ENCODE measurements around the gene TMEM54.

TMEM54 gene

DNA sequence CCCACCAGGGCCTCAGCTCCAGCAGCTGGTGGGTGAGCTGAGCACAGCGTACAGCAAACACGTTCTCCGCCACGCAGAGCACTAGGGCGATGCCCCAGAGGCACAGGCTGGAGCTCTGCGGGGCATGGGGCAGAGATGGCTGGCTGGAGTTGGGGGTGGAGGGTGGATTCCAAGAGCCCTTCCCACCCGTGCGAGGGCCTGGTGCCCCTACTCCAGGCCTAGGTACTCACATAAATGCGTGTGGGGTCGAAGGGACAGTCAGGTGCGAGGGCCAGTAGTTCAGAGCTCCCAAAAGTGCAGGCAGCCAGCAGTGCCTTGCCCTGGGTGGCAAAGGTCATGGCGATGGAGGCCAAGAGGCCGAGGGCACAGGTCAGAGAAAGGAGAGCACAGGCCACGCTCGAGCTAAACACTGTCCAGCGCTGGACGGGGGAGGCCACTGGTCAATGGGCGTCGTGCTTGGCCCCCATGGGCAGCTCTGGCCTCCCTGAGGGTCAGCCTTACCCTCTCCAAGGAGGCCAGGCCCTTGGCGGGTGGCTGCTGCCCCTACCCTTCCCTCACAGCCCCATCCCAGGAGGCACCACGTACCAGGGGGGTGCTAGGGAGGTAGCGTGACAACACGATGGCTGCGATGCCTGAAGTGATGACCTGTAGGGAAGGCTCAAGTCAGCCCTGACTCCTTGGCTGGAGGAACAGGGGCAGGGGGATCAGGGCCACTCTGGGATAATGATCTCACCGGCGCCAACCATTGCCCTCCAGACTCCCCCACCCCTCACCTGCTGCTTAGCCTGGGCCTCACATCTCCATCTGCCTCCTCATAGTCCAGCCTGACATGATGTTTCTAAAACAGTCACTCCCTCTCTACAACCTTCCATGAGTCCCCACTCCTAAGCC is 5.6 kb downstream of the TMEM54 start:
- in situ Hi-C loops (cut with HindIII; ENCODE audit: low sequenced_read_pairs), result no loop called here

DNA sequence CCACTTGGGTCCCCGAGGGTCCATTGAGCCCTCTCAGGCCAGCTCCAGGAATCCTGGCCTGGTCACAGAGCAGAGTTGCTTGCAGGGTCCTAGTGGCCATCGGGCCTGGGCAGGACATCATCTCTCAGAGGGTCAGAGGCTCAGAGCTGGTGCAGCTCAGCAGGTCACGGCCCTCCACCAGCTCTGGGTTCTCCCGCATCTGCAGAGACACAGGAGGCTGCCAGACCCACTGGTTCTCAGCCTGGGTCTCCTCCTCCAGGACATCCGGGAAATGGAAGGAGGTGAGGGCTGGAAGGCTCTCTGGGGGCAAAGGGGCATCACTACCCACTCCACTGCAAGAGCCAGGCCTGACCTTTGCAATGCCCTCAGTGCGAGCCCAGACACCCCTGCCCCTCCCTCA is 6.5 kb downstream of the TMEM54 start:
- in situ Hi-C loops (cut with HindIII; ENCODE audit: low sequenced_read_pairs), result no loop called here

DNA sequence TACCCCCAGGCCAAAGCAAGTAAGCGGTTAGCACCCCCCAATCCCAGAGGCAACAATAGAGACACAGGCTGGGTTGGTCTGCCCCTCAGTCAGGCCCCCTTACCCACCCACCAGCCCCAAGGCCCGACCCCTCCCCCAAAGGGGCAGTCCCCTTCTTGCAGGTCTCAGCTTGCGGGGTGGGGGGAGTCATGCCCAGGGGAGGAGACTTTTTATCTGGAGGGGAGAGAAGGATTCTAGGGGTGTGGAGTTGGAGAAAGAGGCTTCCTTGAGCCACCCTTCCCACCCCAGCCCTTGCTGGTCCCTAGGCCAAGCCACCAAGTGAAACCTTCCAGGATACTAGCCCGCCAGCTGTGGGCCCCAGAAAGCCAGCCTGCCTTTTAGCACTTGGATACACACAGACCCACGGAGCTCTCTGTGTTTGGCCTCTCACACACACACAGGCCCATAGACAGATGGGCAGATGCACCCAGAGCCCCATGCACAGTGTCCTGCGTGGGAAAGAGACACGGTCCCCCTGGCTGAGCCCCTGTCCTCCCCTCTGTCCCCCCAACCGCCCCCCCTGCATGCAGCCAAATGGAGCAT is 7.1 kb downstream of the TMEM54 start:
- in situ Hi-C loops (cut with HindIII; ENCODE audit: low sequenced_read_pairs), result no loop called here

DNA sequence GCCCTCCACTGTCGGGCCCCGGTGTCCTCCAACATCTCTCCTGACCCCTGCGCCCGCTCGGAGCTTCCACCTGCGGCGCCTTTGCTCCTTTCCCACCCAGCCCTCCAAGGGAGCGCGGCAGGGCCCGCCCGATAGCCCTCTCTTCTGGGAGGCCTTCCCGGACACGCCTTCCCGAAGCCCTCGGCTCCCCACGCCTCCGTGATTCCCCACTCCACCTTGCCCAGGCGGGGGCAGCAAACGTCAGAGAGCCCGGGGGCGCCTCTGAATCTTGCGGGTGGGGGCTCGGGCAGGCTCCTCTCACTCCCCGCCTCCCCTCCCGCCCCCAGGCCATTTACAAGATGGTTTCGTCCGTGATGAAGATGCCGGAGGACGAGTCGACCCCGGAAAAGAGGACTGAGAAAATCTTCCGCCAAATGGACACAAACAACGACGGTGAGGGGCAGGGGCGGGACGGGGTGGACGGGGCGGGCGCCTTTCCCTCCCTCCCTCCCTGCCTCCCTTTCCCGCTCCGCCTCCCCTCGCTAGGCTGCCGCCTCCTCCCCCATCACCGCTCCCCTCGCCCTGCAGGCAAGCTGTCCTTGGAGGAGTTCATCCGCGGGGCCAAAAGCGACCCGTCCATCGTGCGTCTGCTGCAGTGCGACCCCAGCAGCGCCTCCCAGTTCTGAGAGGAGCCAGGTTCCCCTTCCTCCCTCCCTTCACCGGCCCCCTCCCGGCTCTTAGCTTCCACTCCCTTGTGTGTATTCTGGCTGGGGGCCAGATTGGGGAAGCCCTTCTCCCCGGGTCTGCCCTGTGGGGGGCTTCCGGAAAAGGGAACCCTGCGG is 7.8 kb downstream of the TMEM54 start:
- in situ Hi-C loops (cut with HindIII; ENCODE audit: low sequenced_read_pairs), result no loop called here

DNA sequence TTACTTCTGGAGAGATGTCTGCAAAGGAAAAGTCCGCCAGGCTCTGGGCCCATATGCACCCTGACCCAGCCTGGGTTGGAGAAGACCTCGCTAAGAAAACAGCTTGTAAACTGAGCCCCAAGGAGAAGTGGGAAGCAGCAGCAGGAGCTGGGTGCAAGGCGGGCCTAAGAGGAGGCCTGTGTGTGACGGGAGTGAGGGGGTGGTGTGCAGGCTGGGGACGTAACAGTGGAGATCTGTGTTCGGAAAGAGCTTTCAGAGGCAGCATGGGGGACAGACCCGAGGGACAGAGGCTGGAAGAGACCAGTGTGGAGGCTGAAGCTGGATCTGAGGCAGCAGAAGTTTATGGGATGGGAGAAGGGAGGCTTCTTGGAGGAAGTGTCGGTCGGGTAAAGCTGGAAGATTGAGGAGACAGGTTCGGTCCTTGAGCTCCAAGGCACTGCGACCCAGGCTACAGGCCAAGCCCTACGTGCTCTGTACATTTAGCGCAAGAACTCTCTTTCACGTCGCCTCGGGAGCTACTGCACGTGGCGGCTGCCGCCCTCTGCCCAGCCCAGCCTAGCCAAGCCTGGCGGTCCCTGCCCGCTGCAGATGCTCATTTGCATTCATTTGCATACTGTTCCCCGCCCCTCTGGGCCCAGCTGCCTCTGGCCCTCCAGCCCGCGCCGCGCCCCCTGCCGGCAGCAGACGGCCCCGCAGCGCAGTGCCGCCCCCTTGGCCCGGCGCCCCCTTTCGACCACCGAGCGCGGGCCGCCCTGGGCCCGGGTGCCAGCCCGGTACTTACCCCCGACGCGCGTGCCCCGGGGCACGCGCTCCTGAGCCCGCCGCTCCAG is 8.6 kb downstream of the TMEM54 start:
- in situ Hi-C loops (cut with HindIII; ENCODE audit: low sequenced_read_pairs), result no loop called here

DNA sequence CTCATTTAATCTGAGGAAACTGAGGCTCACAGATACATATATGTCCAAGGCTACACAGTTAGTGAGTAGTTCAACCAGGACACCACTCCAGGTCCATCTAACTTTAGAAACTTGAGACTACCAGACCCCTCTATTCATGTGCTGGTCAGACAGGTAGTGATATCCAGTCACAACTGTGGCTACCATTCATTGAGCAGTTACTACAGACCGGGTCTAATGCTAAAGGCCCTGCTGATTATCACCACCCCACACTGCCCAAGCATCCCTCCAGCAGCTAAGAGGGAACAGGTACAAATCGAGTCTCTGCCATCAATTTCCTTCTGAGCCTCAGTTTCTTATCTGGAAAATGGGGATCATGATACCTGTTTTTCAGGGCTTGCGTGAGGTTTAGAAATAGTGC is 9.6 kb downstream of the TMEM54 start:
- in situ Hi-C loops (cut with HindIII; ENCODE audit: low sequenced_read_pairs), result no loop called here

DNA sequence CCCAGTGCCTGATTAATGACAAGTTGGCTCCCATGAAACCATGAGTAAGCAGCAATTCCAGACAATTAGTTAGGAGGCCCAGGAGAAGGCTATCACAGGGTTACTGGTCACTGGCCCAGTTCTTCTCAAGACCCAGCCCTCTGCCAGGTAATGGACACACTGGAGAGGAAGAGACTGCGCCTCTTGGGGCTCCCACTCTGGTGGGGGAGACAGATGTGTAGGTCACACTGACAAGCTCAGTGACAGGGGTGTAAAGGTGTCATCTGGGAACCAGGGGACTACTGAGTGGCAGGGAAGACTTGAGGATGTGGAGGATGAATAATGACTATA is 10.0 kb downstream of the TMEM54 start:
- in situ Hi-C loops (cut with HindIII; ENCODE audit: low sequenced_read_pairs), result no loop called here

DNA sequence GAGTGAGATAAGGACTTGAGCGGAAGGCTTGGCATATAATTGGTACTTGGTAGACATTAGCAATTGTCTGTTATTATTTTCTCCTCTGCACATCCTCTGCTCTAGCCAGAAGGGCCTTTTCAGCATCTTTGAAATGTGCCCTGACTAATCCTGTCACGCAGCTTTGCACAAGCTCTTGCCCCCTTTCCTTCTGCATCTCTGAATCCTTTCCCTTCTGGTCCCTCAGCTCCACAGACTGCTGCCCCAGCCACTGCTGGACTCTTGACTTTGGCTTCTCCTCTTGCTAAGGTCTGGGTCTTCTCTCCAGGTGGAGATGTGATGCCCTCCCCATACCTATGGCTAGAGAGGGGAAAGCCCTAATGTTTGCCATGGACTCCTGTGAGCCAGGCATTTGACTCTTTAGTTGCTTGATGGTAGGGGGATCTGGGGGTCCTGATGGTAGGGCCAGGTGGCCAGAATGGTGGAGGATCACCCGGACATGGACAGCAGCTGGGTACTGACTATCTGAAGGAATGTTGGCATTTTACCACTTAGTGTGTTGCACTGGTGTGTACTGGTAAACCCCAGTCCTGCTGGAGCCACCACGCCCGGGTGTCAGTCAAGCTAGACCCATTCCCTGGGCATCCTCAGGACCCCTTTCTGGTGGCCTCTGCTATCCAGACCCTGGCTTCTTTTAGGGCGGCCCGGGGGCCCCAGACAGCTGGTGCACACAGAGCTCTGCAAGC is 10.5 kb downstream of the TMEM54 start:
- in situ Hi-C loops (cut with HindIII; ENCODE audit: low sequenced_read_pairs), result no loop called here

DNA sequence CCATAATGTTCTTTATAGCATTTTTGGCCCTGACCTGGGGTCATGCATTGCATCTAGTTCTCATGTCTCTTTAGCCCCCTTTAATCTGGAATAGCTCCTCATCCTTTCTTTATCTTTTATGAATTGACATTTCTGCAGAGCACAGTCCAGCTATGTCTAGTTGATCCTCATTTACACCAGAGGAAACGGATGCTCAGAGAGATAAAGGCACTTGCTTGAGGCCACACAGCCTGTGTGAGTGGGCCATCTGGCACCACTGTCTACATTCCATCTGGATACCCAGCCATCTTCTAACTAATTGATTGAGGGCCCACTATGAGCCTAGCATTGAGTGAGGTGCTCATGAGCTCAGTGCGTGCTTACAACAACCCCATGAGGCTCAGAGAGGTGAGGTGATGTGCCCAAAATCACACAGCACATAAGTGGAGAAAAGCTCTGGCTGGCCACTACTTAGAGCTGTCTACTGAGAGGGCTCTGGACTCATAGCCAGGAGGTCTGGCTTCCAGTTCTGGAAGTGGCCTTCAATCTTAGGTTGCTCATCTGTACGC is 11.4 kb downstream of the TMEM54 start:
- in situ Hi-C loops (cut with HindIII; ENCODE audit: low sequenced_read_pairs), result no loop called here

DNA sequence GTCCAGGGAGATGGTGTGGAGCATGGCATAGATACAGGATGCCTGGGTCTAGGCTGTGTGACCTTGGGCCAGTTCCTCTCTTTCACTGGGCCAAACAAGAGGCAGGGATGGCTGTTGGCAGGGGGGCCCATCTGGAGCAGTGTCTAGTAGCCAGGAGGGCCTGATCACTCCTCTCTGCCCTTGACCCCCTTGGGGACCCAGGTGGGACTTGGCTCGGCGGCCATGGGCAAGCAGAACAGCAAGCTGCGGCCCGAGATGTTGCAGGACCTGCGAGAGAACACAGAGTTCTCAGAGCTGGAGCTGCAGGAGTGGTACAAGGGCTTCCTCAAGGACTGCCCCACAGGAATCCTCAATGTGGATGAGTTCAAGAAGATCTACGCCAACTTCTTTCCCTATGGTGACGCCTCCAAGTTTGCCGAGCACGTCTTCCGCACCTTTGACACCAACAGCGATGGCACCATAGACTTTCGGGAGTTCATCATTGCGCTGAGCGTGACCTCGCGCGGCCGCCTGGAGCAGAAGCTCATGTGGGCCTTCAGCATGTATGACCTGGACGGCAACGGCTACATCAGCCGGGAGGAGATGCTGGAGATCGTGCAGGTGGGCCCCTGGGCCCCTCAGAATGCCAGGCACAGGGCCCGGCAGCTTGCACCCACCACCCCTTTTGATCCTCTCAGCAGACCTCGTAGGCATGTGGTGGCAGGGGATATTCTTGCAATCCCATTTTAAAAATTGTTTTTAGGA is 12.3 kb downstream of the TMEM54 start:
- in situ Hi-C loops (cut with HindIII; ENCODE audit: low sequenced_read_pairs), result no loop called here

DNA sequence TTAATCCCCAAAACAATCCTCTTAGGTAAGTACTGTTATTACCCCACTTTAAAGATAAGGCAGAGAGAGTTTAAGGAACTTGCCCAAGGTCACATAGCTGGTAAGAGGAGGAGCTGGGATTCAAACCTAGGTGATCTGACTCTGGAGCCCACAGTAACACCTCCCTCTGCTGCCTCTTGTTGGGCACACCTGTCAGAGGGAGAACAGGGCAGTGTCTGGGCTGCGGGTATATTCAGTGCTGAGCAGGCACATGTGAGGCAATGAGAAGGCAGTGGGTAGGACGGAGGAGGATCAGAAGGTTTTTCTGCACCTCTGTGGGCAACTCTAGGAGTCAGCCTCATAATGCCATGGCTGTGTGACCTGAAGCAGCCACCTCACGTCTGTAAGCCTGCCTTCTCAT is 13.1 kb downstream of the TMEM54 start:
- in situ Hi-C loops (cut with HindIII; ENCODE audit: low sequenced_read_pairs), result no loop called here

DNA sequence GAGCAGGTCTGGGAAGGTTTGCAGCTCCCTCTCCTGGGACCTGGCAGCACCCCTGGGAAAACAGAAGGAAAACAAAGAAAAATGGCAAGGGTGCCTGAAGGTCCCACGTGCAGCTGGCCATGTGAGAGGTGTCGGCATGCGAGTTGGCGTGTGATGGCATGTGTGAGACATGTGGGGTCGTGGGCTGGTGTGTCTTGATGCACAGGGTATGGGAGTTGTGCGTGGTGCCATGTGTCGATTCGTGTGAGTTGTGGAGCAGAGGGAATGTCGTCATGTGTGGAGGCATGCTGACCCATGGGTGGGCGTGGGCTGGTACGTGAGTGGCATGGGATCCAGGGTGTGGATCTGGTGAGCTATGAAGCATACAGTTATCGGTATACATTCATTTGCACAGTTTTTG is 13.6 kb downstream of the TMEM54 start:
- in situ Hi-C loops (cut with HindIII; ENCODE audit: low sequenced_read_pairs), result no loop called here

DNA sequence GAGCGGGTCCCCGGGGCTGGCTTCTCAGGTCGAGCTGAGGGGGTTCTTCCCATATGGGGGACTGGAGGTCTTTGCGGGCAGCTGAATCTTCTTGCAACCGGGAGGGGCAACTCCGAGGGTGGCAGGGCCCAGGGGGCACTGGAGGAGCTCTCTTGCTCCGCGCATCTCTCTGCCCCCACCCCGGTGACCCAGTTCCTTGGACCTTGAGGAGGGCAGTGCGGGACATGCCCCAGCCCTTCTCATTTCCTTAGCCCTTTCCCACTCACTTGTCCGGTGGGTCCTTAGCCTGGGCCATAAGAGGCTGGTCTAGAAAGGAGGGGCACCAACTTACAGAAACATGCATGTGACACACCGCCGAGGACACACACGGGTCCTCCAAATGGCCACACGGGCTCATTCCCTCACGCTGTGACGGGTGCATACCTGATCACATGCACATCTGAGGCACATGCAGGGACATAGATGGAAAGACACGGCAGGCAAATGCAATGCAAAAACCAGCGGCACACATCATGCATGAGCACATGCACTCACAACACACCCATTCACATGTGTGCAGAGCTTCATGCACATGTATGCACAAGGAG is 14.3 kb downstream of the TMEM54 start:
- in situ Hi-C loops (cut with HindIII; ENCODE audit: low sequenced_read_pairs), result no loop called here

DNA sequence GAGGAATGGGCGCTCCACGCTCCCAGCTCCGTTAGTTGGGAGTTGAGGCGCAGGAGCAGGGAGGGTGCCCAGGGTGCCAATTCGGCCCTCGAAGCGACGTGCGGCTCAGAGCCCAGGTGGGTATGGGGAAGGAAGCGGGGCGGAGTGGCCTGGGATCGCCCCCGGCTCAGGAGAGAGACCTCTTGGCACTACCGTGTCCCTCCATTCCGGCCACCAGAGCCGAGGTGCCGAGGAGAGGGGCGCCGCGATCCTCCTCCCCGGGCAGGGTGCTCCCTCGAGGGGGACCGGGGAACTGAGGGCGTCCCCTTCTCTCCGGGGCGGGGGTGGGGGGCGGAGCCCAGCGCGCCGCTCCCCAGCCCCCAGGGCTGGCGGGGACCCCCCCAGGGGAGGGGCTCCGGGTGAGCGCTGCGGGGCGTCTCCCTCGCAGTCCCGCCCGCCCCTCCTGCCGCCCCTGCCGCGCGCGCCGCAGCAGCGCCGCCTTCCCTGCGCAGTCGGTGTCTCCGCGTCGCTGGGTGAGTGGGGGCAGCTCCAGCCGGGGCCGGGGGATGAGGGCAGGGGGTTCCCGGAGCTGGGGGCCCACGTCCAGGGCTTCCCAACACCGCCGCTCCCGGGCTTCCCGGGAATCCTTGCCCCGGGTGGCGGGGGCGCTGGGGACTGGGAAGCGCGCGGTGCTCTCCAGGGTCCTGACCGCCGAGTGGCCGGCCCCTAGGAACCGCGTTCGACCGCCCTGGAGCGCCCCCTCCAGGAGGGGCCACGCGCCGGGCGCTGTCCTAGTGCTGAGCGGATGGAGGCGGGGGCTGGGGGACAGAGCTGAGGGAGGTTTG is 15.0 kb downstream of the TMEM54 start, which contains the start of gene HPCA:
Gene HPCA (plus strand): TSS at position 488 of the 824 bp plus-strand sequence. CDS start 2,408 bp downstream, outside the sequence.
- in situ Hi-C loops (cut with HindIII; ENCODE audit: low sequenced_read_pairs), result no loop called here

DNA sequence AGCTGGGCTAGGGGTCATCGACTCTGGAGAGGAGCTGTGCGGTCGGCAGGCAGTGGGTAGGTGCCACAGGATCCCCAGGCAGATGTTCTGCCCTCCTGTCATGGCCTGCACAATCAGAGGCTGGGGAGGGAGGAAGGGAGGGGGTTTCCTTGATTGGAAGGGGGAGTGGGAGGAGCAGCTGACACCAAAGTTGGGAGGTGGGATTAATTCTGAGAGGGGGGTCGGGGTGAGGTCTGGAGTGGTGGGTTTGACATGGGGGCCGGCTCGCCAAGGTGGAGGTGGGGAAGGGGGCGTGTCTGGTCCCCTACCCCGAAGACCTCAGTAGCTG is 15.5 kb downstream of the TMEM54 start:
- in situ Hi-C loops (cut with HindIII; ENCODE audit: low sequenced_read_pairs), result no loop called here

DNA sequence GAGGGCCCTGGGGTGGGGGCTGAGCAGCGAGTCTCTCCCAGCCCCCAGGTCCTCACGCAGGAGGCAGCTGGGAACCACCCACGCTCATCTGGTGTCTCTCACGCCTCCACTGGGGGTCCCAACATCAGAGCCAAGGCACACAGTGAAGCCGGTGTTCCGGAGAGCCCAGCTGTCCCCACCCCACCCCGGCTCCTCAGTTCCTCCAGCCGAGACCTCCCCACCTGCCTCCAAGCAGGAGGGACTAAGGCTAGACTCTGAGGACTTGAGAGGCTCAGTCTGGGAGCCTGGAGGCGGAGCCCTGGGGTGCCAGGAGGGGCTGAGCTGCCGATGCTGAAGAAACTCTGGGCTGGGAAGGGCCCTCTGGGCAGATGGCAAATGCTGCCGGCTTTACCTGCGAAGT is 16.5 kb downstream of the TMEM54 start:
- in situ Hi-C loops (cut with HindIII; ENCODE audit: low sequenced_read_pairs), result no loop called here

DNA sequence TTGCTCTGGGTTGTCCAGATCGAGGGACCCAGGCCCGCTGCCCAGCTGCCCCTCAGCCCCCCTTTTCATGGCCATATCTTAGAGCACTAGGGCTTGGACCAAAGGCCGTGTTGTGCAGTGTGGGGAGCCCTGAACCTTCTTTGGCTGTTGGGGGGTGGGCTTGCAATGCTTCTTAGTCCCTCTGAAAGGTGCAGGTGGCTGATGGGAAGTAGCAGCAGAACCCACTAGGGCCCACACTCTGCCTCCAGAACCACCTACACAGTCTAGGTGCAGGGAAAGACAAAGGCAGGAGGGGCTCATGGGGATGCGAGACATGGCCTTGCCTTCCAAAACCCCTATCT is 17.2 kb downstream of the TMEM54 start:
- in situ Hi-C loops (cut with HindIII; ENCODE audit: low sequenced_read_pairs), result no loop called here

DNA sequence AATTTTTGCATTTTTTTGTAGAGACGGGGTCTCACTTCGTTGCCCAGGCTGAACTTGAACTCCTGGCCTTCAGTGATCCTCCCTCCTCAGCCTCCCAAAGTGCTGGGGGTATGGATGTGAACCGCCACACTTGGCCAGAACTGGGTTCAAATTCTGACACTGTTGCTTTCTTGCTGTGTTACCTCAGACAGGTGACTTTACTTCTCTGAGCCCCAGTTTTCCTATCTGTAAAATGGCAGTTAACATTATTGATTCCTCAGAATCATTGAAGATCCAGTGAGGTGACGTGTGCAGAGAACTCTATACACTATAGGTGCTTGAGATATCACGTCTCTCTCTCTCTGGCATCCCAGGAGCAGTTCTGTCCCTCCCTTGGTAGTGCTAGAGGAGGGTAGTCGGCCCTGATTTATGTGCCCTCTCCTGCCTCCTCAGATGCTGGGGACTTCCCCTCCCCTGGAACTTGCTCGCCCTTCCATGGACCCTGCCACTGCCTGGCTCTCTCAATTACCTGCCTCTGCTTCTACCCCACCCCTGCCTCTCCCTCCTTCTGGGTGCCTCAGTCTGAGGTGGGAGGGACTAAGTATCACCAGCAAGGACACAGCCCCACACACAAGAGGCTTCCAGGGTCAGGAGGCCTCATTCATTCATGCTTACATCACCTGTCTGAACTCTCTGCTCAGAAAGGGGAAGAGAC is 17.7 kb downstream of the TMEM54 start:
- in situ Hi-C loops (cut with HindIII; ENCODE audit: low sequenced_read_pairs), result no loop called here

Data from DLD1 (cell line).